ENCODE data around the gene EHD1. TPM values are rescaled to one million over a fixed set of nuclear protein-coding genes. Genes with fewer than 3 reads are reported as not detected.

Gene EHD1
- total and polyA plus RNA-seq, 9 of the 15 experiments (the other 6 are each of a cell fraction or from before 2014, with no cell fraction given) = 0.46 to 65.0 (median 16.4) TPM

DNA sequence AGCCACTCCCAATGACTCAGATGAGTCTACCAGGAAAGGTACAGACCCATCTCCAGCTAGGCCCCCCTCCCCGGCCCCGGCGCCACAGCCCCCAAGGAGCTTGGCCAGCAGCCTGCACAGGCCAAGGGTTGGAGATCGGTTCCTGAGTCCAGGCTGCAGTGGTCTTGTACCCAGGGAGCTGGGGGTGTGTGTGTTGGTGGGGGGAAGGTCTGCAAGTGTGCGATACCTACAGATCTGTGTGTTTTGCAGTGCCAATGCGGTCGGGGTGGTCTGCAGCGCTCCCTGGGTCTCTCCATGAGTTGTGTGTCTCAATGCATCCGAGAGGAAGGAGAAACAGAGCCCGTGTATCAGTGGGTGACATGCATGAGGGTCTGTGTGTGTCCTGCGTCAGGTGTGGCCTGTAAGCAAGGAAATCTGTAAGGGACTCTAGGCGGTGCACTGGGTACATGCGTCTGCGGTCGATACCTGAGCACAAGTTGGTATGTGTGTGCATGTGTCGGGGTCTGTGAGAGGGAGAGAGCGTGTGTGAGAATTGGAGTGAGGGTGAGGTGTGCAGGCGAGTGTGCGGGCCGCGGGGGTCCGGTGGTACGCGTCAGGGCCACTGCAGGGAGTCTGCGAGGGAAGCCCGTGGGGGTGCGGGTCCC is 34.6 kb downstream of the EHD1 start (continued):
- TF ChIP-seq FOXA3 (CRISPR knock-in tag; conservative IDR thresholded peaks at IDR 0.05 in 1 of 2, IDR thresholded peaks at IDR 0.05 in 1 of 2) (peak in 1 of 2 experiments; percentile 31; a peak in 1 of 4 replicates), RBBP5 (IDR thresholded peaks at IDR 0.05; ENCODE audit: borderline replicate concordance, insufficient read depth, low read length, poor library complexity, severe bottlenecking) (no peak), SMC3 (conservative IDR thresholded peaks at IDR 0.05; ENCODE audit: insufficient read depth, low read depth, low read length) (no peak)
- TF ChIP-seq, protein P1, sequence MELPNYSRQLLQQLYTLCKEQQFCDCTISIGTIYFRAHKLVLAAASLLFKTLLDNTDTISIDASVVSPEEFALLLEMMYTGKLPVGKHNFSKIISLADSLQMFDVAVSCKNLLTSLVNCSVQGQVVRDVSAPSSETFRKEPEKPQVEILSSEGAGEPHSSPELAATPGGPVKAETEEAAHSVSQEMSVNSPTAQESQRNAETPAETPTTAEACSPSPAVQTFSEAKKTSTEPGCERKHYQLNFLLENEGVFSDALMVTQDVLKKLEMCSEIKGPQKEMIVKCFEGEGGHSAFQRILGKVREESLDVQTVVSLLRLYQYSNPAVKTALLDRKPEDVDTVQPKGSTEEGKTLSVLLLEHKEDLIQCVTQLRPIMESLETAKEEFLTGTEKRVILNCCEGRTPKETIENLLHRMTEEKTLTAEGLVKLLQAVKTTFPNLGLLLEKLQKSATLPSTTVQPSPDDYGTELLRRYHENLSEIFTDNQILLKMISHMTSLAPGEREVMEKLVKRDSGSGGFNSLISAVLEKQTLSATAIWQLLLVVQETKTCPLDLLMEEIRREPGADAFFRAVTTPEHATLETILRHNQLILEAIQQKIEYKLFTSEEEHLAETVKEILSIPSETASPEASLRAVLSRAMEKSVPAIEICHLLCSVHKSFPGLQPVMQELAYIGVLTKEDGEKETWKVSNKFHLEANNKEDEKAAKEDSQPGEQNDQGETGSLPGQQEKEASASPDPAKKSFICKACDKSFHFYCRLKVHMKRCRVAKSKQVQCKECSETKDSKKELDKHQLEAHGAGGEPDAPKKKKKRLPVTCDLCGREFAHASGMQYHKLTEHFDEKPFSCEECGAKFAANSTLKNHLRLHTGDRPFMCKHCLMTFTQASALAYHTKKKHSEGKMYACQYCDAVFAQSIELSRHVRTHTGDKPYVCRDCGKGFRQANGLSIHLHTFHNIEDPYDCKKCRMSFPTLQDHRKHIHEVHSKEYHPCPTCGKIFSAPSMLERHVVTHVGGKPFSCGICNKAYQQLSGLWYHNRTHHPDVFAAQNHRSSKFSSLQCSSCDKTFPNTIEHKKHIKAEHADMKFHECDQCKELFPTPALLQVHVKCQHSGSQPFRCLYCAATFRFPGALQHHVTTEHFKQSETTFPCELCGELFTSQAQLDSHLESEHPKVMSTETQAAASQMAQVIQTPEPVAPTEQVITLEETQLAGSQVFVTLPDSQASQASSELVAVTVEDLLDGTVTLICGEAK (IDR thresholded peaks at IDR 0.05) = peak; percentile 61; the same call in 1 of the 2 replicates
- TF ChIP-seq, protein P1 (CRISPR knock-in tag; IDR thresholded peaks at IDR 0.05) = no peak

Data from K562 (cell line).